ENCODE measurements around the gene TKTL2. TPM values are rescaled to one million over a fixed set of nuclear protein-coding genes. Genes with fewer than 3 reads are reported as not detected.
"Not testable (repeated sequence)": the region's sequence is repeated elsewhere in the genome, so short reads cannot be mapped to it uniquely, and the experiment has no call there.

TKTL2 gene
- total RNA-seq, 3 donors from 2014 or later (not counting 1 experiment from before 2014, with no cell fraction given), result not detected

GRCh38 chr4:163448540-163449203 lies 24.9 kb downstream of the TKTL2 start:
- H3K9me3 Mint-ChIP-seq, result no peaks in the 10 kb centered on the region
- no peaks in the 10 kb centered on the region for H3K36me3 Mint-ChIP-seq
- WGBS (ENCODE audit: insufficient coverage), result 73% methylated on average over 6 of the region's 6 CpGs
- H3K27ac Mint-ChIP-seq, result no peak overlapping the region
- Histone ChIP-seq H3K4me3 (ENCODE audit: low read length) (no peak overlapping the region), H3K4me1 (ENCODE audit: control insufficient read depth, insufficient read depth, low read length) (no peaks in the 10 kb centered on the region), H3K27ac (ENCODE audit: low read length) (no peak overlapping the region), H3K36me3 (ENCODE audit: control insufficient read depth, insufficient read depth, low read length) (no peaks in the 10 kb centered on the region), H3K9me3 (ENCODE audit: control insufficient read depth, insufficient read depth, low read length) (no peaks in the 10 kb centered on the region), H3K27me3 (ENCODE audit: control insufficient read depth, insufficient read depth, low read length) (no peaks in the 10 kb centered on the region)
- TF ChIP-seq CTCF (IDR thresholded peaks at IDR 0.05), result no peak
- peaks cover 0 to 3% of the 10 kb centered on the region in 2 donors for H3K27me3 Mint-ChIP-seq (ENCODE audit: low read depth in 2 of 2)
- intact Hi-C loops (cut with micrococcal nuclease), result no loop called here
- H3K4me1 Mint-ChIP-seq, result no peaks in the 10 kb centered on the region
- H3K4me3 Mint-ChIP-seq, result no peak overlapping the region
- ATAC-seq (no peak), DNase-seq (no peak)

GRCh38 chr4:163447481-163447880 lies 26.1 kb downstream of the TKTL2 start:
- Mint-ChIP-seq H3K4me1 (no peaks in the 10 kb centered on the region), H3K36me3 (no peaks in the 10 kb centered on the region), H3K27me3 (ENCODE audit: low read depth in 2 of 2) (peaks cover 0 to 6% of the 10 kb centered on the region in 2 donors), H3K27ac (no peak overlapping the region), H3K4me3 (no peak overlapping the region), H3K9me3 (no peaks in the 10 kb centered on the region)
- Histone ChIP-seq H3K4me1 (ENCODE audit: control insufficient read depth, insufficient read depth, low read length) (no peaks in the 10 kb centered on the region), H3K9me3 (ENCODE audit: control insufficient read depth, insufficient read depth, low read length) (no peaks in the 10 kb centered on the region), H3K27me3 (ENCODE audit: control insufficient read depth, insufficient read depth, low read length) (no peaks in the 10 kb centered on the region), H3K36me3 (ENCODE audit: control insufficient read depth, insufficient read depth, low read length) (no peaks in the 10 kb centered on the region), H3K4me3 (ENCODE audit: low read length) (no peak overlapping the region), H3K27ac (ENCODE audit: low read length) (no peak overlapping the region)
- no peak for TF ChIP-seq CTCF (IDR thresholded peaks at IDR 0.05)
- ATAC-seq (no peak), DNase-seq (no peak)
- WGBS (ENCODE audit: insufficient coverage), result no CpG with 5 or more reads among the region's 1 CpG
- intact Hi-C loops (cut with micrococcal nuclease), result no loop called here

GRCh38 chr4:163447023-163447422 lies 26.5 kb downstream of the TKTL2 start:
- H3K4me3 ChIP-seq (ENCODE audit: low read length); H3K36me3 ChIP-seq (ENCODE audit: control insufficient read depth, insufficient read depth, low read length); H3K4me3 Mint-ChIP-seq; H3K27ac Mint-ChIP-seq; ATAC-seq; H3K9me3 ChIP-seq (ENCODE audit: control insufficient read depth, insufficient read depth, low read length); H3K4me1 ChIP-seq (ENCODE audit: control insufficient read depth, insufficient read depth, low read length); H3K36me3 Mint-ChIP-seq; intact Hi-C loops (cut with micrococcal nuclease); DNase-seq; H3K9me3 Mint-ChIP-seq; H3K27ac ChIP-seq (ENCODE audit: low read length); H3K27me3 Mint-ChIP-seq (ENCODE audit: low read depth in 2 of 2); H3K4me1 Mint-ChIP-seq; H3K27me3 ChIP-seq (ENCODE audit: control insufficient read depth, insufficient read depth, low read length): not testable (repeated sequence)
- WGBS (ENCODE audit: insufficient coverage), result 87% methylated on average over 12 of the region's 12 CpGs

GRCh38 chr4:163440040-163440439 lies 33.5 kb downstream of the TKTL2 start:
- Histone ChIP-seq H3K9me3 (ENCODE audit: control insufficient read depth, insufficient read depth, low read length) (no peaks in the 10 kb centered on the region), H3K36me3 (ENCODE audit: control insufficient read depth, insufficient read depth, low read length) (no peaks in the 10 kb centered on the region), H3K4me1 (ENCODE audit: control insufficient read depth, insufficient read depth, low read length) (no peaks in the 10 kb centered on the region), H3K27me3 (ENCODE audit: control insufficient read depth, insufficient read depth, low read length) (peaks cover 2% of the 10 kb centered on the region), H3K4me3 (ENCODE audit: low read length) (no peak overlapping the region), H3K27ac (ENCODE audit: low read length) (no peak overlapping the region)
- DNase-seq (no peak), ATAC-seq (no peak)
- no peaks in the 10 kb centered on the region for H3K9me3 Mint-ChIP-seq
- TF ChIP-seq CTCF (IDR thresholded peaks at IDR 0.05), result no peak
- H3K4me1 Mint-ChIP-seq, result no peaks in the 10 kb centered on the region
- no peak overlapping the region for H3K27ac Mint-ChIP-seq
- 87% methylated on average over 2 of the region's 2 CpGs for WGBS (ENCODE audit: insufficient coverage)
- peaks cover 0 to 3% of the 10 kb centered on the region in 2 donors for H3K27me3 Mint-ChIP-seq (ENCODE audit: low read depth in 2 of 2)
- intact Hi-C loops (cut with micrococcal nuclease), result no loop called here
- no peaks in the 10 kb centered on the region for H3K36me3 Mint-ChIP-seq
- H3K4me3 Mint-ChIP-seq, result no peak overlapping the region

Other genes with a start within 250 kb of the TKTL2 start
- gene NPY1R, start 141.2 kb downstream of the TKTL2 start, total RNA-seq, result not detected
- gene NPY5R, start 129.9 kb downstream of the TKTL2 start, total RNA-seq, result not detected
- gene TMA16, start 20.9 kb upstream of the TKTL2 start, total RNA-seq, result 10 to 100 TPM in 1 of 3 donors, 1 to 10 TPM in 2; 8.1 to 10.7 (median 9.1) TPM

Measured in natural killer cell (primary cell).